SJSA1 (cell line): ENCODE measurements around the gene EHMT1. TPM values are rescaled to one million over a fixed set of nuclear protein-coding genes. Genes with fewer than 3 reads are reported as not detected.
"Not testable (repeated sequence)": the region's sequence is repeated elsewhere in the genome, so short reads cannot be mapped to it uniquely, and the experiment has no call there.

ENCODE experiments used
- DNase-seq, 2 experiments: peaks; one replicate each; pipeline ENCODE4 v3.0.0-alpha.2; 2015 to 2020; ENCODE audit warnings: low spot score in 2 of 2, low read depth in 1 of 2
- H3K27ac ChIP-seq: fragments of 250-450 bp; sonication (Bioruptor Pico); 2 replicates; pipeline ENCODE4 v1.5.1; 2020; ENCODE audit warnings: mild to moderate bottlenecking, moderate library complexity
- H3K27me3 ChIP-seq: fragments of 250-450 bp; sonication (Bioruptor Pico); replicated peaks from 2 replicates; pipeline ENCODE4 v1.5.1; 2020; ENCODE audit warnings: mild to moderate bottlenecking, moderate library complexity
- H3K36me3 ChIP-seq: fragments of 250-450 bp; sonication (Bioruptor Pico); 2 replicates; pipeline ENCODE4 v1.5.1; 2020; ENCODE audit warnings: mild to moderate bottlenecking
- H3K4me1 ChIP-seq: fragments of 250-450 bp; sonication (Bioruptor Pico); replicated peaks from 2 replicates; pipeline ENCODE4 v1.6.1; 2021; ENCODE audit warnings: mild to moderate bottlenecking
- H3K4me3 ChIP-seq: fragments of 250-450 bp; sonication (Bioruptor Pico); 2 replicates; pipeline ENCODE4 v1.5.1; 2020; ENCODE audit warnings: mild to moderate bottlenecking
- H3K9me3 ChIP-seq: fragments of 250-450 bp; sonication (Bioruptor Pico); replicated peaks from 2 replicates; pipeline ENCODE4 v1.5.1; 2020; ENCODE audit warnings: mild to moderate bottlenecking
- total RNA-seq: library from RNA; depleted of rRNA; stranded (reverse); fragments of >200 nt; shearing (Covaris generic); gene quantifications from 2 replicates; pipeline ENCODE4 v1.2.3, GENCODE V29; 2014; rRNA removed

EHMT1 gene
- total RNA-seq, 1 experiment from 2014 or later, result 32.0 TPM

DNA sequence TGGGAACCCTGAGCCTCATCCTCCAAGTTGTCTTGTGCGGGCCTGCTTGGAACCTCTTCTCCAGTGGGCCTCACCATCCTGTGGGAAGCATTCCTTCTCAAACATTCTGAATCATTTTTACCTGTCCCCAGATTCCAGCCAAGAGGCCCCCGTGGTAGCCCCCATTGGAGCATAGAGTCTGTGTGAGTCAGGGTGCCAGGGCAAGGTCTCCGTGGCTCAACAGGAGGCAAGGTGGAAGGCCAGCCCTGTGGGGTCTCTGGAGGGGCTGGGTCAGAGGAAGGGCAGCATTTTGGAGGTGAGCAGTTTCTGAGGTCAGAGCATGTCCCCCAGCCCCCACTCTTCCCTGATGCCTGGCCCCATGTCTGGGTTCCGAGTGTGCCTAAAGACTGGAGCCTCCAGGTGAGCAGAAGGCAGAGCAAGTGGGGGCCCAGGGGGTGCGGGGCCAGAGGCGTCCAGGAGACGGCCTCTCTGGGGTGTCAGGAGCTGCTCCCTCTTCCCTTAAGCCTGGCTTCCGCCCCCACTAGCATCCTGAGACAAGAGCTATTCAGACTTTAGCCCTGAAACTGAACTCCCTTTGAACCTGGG lies 260.9 kb downstream of the EHMT1 start:
- H3K4me3 ChIP-seq, result no peak overlapping the region

GRCh38 chr9:137880160-137880975 lies 261.6 kb downstream of the EHMT1 start:
- H3K9me3 ChIP-seq, result peaks cover 4% of the 10 kb centered on the region; the same call in 1 of the 2 replicates
- no peaks in the 10 kb centered on the region for H3K36me3 ChIP-seq
- no peak overlapping the region for H3K27ac ChIP-seq
- H3K4me3 ChIP-seq, result no peak overlapping the region
- H3K27me3 ChIP-seq, result no peaks in the 10 kb centered on the region
- no peak for DNase-seq
- H3K4me1 ChIP-seq, result no peaks in the 10 kb centered on the region

More for the DNA sequence above, 260.9 kb downstream of the EHMT1 start:
- no peaks in the 10 kb centered on the region for H3K27me3 ChIP-seq
- peaks cover 4% of the 10 kb centered on the region; the same call in 1 of the 2 replicates for H3K9me3 ChIP-seq
- no peak overlapping the region for H3K27ac ChIP-seq
- no peaks in the 10 kb centered on the region for H3K36me3 ChIP-seq
- H3K4me1 ChIP-seq, result no peaks in the 10 kb centered on the region
- DNase-seq, result no peak

DNA sequence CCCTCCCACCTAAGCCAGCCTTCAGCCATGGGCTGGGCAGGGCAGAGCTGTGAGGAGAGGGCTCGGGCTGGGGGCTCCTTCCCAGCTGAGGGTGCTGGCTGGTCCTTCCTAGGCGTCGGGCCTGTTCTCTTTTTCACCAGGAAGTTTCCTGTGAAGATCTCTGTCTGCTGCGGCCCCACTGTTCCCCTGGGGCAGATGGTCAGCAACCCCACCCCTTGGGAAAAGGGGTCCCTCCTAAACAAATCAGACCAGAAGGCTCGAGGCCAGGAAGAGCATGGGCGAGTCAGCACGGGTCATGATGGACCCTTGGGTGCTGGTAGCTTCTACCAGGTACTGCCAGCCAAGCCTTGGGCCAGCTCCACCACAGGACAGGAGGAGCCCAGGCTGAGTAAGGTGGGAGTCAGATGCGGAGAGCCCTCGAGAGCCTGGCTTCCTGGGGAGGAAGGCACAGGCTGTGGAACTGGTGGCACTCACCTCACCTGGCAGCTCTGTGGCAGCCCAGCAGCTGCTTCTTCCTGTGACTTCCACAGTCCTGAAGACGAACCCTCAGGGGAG lies 262.2 kb downstream of the EHMT1 start:
- H3K27ac ChIP-seq, result no peak overlapping the region
- no peaks in the 10 kb centered on the region for H3K27me3 ChIP-seq
- H3K4me3 ChIP-seq, result no peak overlapping the region
- H3K4me1 ChIP-seq, result no peaks in the 10 kb centered on the region
- no peaks in the 10 kb centered on the region for H3K36me3 ChIP-seq
- DNase-seq, result no peak
- H3K9me3 ChIP-seq, result peaks cover 4% of the 10 kb centered on the region; the same call in 1 of the 2 replicates

DNA sequence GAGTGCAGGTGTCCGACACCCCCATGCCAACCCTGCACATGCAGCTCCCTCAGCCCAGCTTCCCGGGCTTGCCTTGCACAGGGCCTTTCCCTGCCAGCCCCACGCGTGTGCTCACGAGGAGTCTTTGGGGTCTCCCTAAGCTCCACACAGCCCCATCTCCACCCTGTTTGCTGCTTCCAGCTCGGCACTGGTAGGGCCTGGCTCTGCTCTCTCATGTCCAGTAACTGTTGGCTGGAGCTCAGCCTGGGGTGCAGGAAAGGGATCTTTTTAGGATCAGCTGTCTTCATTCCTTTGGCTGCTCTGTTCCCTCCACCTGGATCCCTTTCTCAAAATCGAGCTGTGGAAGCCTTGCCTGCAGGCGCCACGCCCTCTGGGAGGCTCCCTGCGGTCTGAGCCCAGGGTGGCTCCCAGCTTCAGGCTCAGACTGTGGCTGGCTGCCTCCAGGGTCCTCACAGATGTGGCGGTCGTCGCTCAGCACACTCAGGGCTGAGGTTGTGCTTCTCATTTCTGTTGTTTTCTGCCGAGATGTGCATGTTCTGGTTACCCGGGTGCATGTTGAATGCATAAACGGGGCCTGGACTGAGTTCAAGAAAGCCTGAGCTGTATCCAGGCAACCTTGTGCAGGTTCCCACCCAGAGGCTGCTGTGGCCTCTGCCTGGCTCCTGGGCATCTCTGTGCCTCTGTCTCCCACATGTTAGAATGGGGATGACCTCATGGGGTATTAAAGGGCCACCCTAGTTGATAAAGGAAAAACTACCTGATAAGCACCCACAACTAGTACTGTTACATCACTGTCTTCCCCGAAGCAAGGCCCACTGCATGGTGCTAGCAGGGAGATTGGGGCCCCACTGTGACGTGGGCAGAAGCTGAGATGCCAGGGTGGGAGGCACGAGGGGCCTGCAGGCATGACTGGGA lies 263.0 kb downstream of the EHMT1 start:
- Histone ChIP-seq H3K4me1 (no peaks in the 10 kb centered on the region), H3K27ac (no peak overlapping the region), H3K9me3 (peaks cover 4% of the 10 kb centered on the region; the same call in 1 of the 2 replicates), H3K36me3 (no peaks in the 10 kb centered on the region), H3K4me3 (no peak overlapping the region), H3K27me3 (no peaks in the 10 kb centered on the region)
- no peak for DNase-seq

DNA sequence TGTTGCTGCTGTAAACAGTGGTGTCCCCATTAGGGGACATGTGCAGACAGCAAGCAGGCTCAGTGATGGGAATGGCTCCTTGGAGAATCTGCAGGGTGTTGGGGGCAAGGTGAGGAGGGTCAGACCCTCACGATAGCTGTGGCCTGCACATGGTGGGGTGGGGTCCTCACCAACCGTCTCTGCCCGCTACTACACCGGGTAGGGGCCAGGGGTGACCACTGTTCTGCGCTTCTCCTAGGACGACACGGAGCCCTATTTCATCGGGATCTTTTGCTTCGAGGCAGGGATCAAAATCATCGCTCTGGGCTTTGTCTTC lies 263.7 kb downstream of the EHMT1 start:
- no peaks in the 10 kb centered on the region for H3K4me1 ChIP-seq
- peaks cover 4% of the 10 kb centered on the region; the same call in 1 of the 2 replicates for H3K9me3 ChIP-seq
- no peaks in the 10 kb centered on the region for H3K27me3 ChIP-seq
- H3K36me3 ChIP-seq, result no peaks in the 10 kb centered on the region
- H3K4me3 ChIP-seq, result no peak overlapping the region
- no peak for DNase-seq
- H3K27ac ChIP-seq, result no peak overlapping the region

DNA sequence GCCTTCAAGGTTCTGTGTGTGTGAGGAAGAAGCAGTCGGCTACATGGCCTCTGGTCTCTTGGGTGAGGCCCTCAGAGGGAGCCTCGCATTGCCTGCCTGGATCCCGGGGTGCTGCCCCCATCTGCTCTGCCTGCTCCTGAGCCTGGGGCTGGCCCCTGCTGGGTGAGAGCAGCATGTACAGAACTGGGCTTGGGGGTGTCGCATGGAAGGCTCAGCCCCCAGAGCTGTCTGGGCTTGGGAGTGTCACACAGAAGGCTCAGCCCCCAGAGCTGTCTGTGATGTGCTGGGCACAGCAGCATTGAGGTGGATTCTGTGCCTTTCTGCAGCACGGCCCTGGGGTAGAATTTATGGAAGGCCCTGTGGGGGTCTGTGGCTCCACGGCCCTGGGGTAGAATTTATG lies 265.2 kb downstream of the EHMT1 start:
- not testable (repeated sequence) for H3K36me3 ChIP-seq, DNase-seq, H3K27me3 ChIP-seq, H3K9me3 ChIP-seq, H3K4me3 ChIP-seq, H3K27ac ChIP-seq, H3K4me1 ChIP-seq

- H3K36me3 ChIP-seq, H3K9me3 ChIP-seq, DNase-seq, H3K27me3 ChIP-seq, H3K4me3 ChIP-seq, H3K27ac ChIP-seq, H3K4me1 ChIP-seq: not testable (repeated sequence)
Measured at GRCh38 chr9:137884547-137884946, 265.7 kb downstream of the EHMT1 start.

GRCh38 chr9:137885121-137885520 lies 266.3 kb downstream of the EHMT1 start:
- H3K27me3 ChIP-seq, H3K4me1 ChIP-seq, DNase-seq, H3K4me3 ChIP-seq, H3K36me3 ChIP-seq, H3K9me3 ChIP-seq, H3K27ac ChIP-seq: not testable (repeated sequence)

Other genes starting within 250 kb of the EHMT1 start
- 1.8 and 4.0 TPM in 2 replicates for gene EXD3, start 195.8 kb upstream of the EHMT1 start, total RNA-seq
- not detected in 2 replicates for gene NOXA1, start 195.6 kb upstream of the EHMT1 start, total RNA-seq
- not detected in 2 replicates for gene ENTPD8, start 177.6 kb upstream of the EHMT1 start, total RNA-seq
- gene NSMF, start 159.7 kb upstream of the EHMT1 start, total RNA-seq, result 11.6 and 17.9 TPM in 2 replicates
- 0.05 TPM in 1 of 2 replicates, not detected in the other for gene PNPLA7, start 68.6 kb upstream of the EHMT1 start, total RNA-seq
- gene MRPL41, start 67.1 kb upstream of the EHMT1 start, total RNA-seq, result 59.5 and 119 TPM in 2 replicates
- gene DPH7, start 40.1 kb upstream of the EHMT1 start, total RNA-seq, result 11.3 and 18.7 TPM in 2 replicates
- 20.9 and 32.4 TPM in 2 replicates for gene ZMYND19, start 28.5 kb upstream of the EHMT1 start, total RNA-seq
- 8.0 and 10.4 TPM in 2 replicates for gene ARRDC1, start 13.3 kb upstream of the EHMT1 start, total RNA-seq